SU-DHL-6 (cell line): ENCODE data around the gene AIP.

Experiments used
- EZH2phosphoT487 ChIP-seq: fragments of 200-600 bp; sonication (generic), shearing (Covaris generic); conservative IDR thresholded peaks from 2 replicates; pipeline ENCODE4 v1.6.1; 2018; ENCODE audit warnings: mild to moderate bottlenecking, antibody characterized with exemption, low read length, moderate library complexity, mixed read lengths
- TF ChIP-seq, protein P1 (sequence below): fragments of 200-600 bp; sonication (generic); IDR thresholded peaks from one replicate; pipeline ENCODE4 v1.5.1; 2017; ENCODE audit warnings: antibody characterized with exemption, mild to moderate bottlenecking, low read length, moderate library complexity; ENCODE audit not compliant: insufficient read depth, poor library complexity, severe bottlenecking

DNA sequence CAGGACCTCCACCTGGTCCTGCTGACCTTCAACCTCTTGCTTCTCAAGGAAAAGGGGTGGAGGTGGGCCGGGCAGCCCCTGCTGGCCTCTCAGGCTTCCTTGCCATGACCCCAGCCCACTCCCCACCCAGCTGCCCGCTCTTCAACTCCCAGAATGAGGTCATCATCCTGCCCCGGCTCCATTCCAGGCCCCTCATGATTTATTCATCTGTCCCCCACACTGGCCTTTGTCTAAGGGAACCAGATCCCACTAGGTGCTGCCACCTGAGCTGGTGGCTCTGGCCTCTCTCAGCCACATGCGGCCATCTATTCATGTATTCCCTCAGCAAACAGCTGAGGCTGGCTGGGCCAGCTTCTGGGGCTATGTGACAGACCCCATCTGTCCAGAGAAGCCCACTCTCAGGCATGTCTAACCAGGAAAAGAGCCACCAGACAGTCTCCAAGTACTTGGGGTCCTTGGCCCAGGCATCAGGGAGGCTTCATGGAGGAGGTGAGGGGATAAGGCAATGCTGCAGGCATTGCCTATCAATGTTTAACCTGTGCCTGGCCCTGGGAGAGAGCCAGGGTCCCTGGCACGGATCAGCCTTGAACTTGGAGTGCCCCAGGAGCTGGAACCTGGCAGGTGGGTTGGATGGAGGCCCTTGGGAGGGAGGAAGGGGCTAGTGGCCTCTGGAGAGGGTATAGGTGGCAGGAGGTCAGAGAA lies 42.6 kb downstream of the AIP start:
- TF ChIP-seq, protein P1, sequence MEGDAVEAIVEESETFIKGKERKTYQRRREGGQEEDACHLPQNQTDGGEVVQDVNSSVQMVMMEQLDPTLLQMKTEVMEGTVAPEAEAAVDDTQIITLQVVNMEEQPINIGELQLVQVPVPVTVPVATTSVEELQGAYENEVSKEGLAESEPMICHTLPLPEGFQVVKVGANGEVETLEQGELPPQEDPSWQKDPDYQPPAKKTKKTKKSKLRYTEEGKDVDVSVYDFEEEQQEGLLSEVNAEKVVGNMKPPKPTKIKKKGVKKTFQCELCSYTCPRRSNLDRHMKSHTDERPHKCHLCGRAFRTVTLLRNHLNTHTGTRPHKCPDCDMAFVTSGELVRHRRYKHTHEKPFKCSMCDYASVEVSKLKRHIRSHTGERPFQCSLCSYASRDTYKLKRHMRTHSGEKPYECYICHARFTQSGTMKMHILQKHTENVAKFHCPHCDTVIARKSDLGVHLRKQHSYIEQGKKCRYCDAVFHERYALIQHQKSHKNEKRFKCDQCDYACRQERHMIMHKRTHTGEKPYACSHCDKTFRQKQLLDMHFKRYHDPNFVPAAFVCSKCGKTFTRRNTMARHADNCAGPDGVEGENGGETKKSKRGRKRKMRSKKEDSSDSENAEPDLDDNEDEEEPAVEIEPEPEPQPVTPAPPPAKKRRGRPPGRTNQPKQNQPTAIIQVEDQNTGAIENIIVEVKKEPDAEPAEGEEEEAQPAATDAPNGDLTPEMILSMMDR, result no peak
- no peak for TF ChIP-seq EZH2phosphoT487
